GM13976 (cell line): ENCODE results near the gene HPD.

Source experiments
- DNase-seq: peaks from one replicate; pipeline ENCODE4 v3.0.0; 2012; ENCODE audit warnings: low spot score
- CTCF ChIP-seq: IDR thresholded peaks from 2 replicates; pipeline ENCODE4 v1.5.1; 2012; ENCODE audit warnings: borderline replicate concordance, mild to moderate bottlenecking; ENCODE audit not compliant: insufficient read depth; ENCODE audit errors: extremely low read depth, missing control alignments, control extremely low read depth
- in situ Hi-C: fragments of 300-500 bp; cut with MboI; formaldehyde crosslinking; loops from one replicate; pipeline ENCODE4 v1.12.0; 2022; ENCODE audit warnings: low sequenced_read_pairs, mixed read lengths, inconsistent platforms; ENCODE audit not compliant: unreplicated experiment

Gene HPD

GRCh38 chr12:121811434-121812319 lies 47.0 kb downstream of the HPD start:
- DNase-seq = peak; percentile 94
- in situ Hi-C loops = no loop called here
- TF ChIP-seq CTCF = peak; percentile 93

GRCh38 chr12:121810833-121811433 lies 47.7 kb downstream of the HPD start:
- no peak for TF ChIP-seq CTCF
- no peak for DNase-seq
- in situ Hi-C loops = no loop called here

GRCh38 chr12:121810234-121810817 lies 48.3 kb downstream of the HPD start:
- TF ChIP-seq CTCF = no peak
- DNase-seq = no peak
- in situ Hi-C loops = no loop called here

- DNase-seq = no peak
- no peak for TF ChIP-seq CTCF
- in situ Hi-C loops = no loop called here
Measured at GRCh38 chr12:121809712-121810116, 48.9 kb downstream of the HPD start.

GRCh38 chr12:121808623-121809022 lies 50.0 kb downstream of the HPD start:
- in situ Hi-C loops = no loop called here
- no peak for DNase-seq
- no peak for TF ChIP-seq CTCF

GRCh38 chr12:121807642-121808347 lies 50.9 kb downstream of the HPD start:
- no peak for DNase-seq
- TF ChIP-seq CTCF = no peak
- in situ Hi-C loops = no loop called here
